H1 (cell line): ENCODE results near the gene PRX. TPM values are rescaled to one million over a fixed set of nuclear protein-coding genes. Genes with fewer than 3 reads are reported as not detected.

ENCODE experiments used
- CTCF ChIA-PET: fragments of 300-600 bp; sonication (Branson Sonifier 250); formaldehyde crosslinking; loops from one replicate; lab custom pipeline; 2021; ENCODE audit not compliant: partially characterized antibody; lab: Charles Lee
- POLR2A ChIA-PET: fragments of 300-600 bp; sonication (Branson Sonifier 250); formaldehyde crosslinking; loops from one replicate; lab custom pipeline; 2021; ENCODE audit warnings: inconsistent platforms; ENCODE audit not compliant: partially characterized antibody; lab: Charles Lee
- DNase-seq, 2 experiments: peaks; one replicate each; pipeline versions ENCODE4 v3.0.0 to v3.0.0-alpha.2; 2010 to 2022; ENCODE audit warnings: low spot score in 2 of 2, low read depth in 1 of 2, mixed read lengths in 1 of 2
- FAIRE-seq: peaks from 2 replicates; lab custom pipeline; 2011; peaks lifted over from hg19 to GRCh38; lab: Jason Lieb, UNC
- H2AFZ ChIP-seq: 2 replicates; pipeline ENCODE4 v1.8.1; 2012; ENCODE audit warnings: low read length, inconsistent platforms
- H2AK5ac ChIP-seq: 2 replicates; pipeline ENCODE4 v1.6.1; 2013; ENCODE audit warnings: low read depth, low read length
- H2BK120ac ChIP-seq: replicated peaks from 2 replicates; pipeline ENCODE3; 2013; ENCODE audit warnings: low read depth, low read length, inconsistent platforms
- H2BK12ac ChIP-seq: 2 replicates; pipeline ENCODE4 v1.6.1; 2013; ENCODE audit warnings: low read depth, low read length
- H2BK15ac ChIP-seq: 2 replicates; pipeline ENCODE4 v1.6.1; 2013; ENCODE audit warnings: low read length
- H2BK20ac ChIP-seq: 2 replicates; pipeline ENCODE4 v1.6.1; 2013; ENCODE audit warnings: low read length
- H2BK5ac ChIP-seq: 2 replicates; pipeline ENCODE4 v1.6.1; 2013; ENCODE audit warnings: low read depth, low read length
- H3K14ac ChIP-seq: 2 replicates; pipeline ENCODE4 v1.6.1; 2013; ENCODE audit warnings: inconsistent platforms; ENCODE audit not compliant: insufficient read length
- H3K18ac ChIP-seq: 2 replicates; pipeline ENCODE4 v1.6.1; 2013; ENCODE audit warnings: low read length; ENCODE audit errors: extremely low read depth
- H3K23ac ChIP-seq: 2 replicates; pipeline ENCODE4 v1.6.1; 2013; ENCODE audit warnings: inconsistent platforms; ENCODE audit not compliant: insufficient read length
- H3K23me2 ChIP-seq: 2 replicates; pipeline ENCODE4 v1.6.1; 2013; ENCODE audit warnings: low read depth, low read length
- H3K27ac ChIP-seq: 2 replicates; pipeline ENCODE4 v1.6.1; 2011; ENCODE audit warnings: low read depth, low read length, inconsistent platforms
- H3K27me3 ChIP-seq, 4 experiments: replicated peaks in 1 of 4; 1 replicate in 1 of 4; 2 replicates in 3 of 4; pipeline versions ENCODE4 v1.6.1 to v1.8.1; 2011 to 2013; ENCODE audit warnings: low read length in 3 of 4, mild to moderate bottlenecking in 3 of 4, inconsistent platforms in 2 of 4, mixed read lengths in 2 of 4, moderate library complexity in 1 of 4; ENCODE audit not compliant: control insufficient read depth in 3 of 4, insufficient read depth in 3 of 4; ENCODE audit errors: extremely low read depth in 1 of 4
- H3K36me3 ChIP-seq, 4 experiments: 2 replicates each; pipeline versions ENCODE4 v1.6.1 to v1.8.1; 2011 to 2013; ENCODE audit warnings: mild to moderate bottlenecking in 4 of 4, low read length in 3 of 4, moderate library complexity in 2 of 4, control low read depth in 1 of 4, inconsistent platforms in 1 of 4; ENCODE audit not compliant: insufficient read depth in 4 of 4, control insufficient read depth in 2 of 4
- H3K4ac ChIP-seq: replicated peaks from 2 replicates; pipeline ENCODE3; 2013; ENCODE audit warnings: low read length, low read depth, mixed read lengths, inconsistent platforms; ENCODE audit not compliant: insufficient read length
- H3K4me1 ChIP-seq, 4 experiments: replicated peaks in 1 of 4; 1 replicate in 1 of 4; 2 replicates in 3 of 4; pipeline versions ENCODE4 v1.6.1 to v1.8.1; 2011 to 2013; ENCODE audit warnings: low read length in 3 of 4, inconsistent platforms in 2 of 4, mixed read lengths in 1 of 4; ENCODE audit not compliant: insufficient read depth in 4 of 4, control insufficient read depth in 3 of 4
- H3K4me2 ChIP-seq, 2 experiments: 2 replicates each; pipeline versions ENCODE4 v1.6.1 to v1.8.1; 2011 to 2013; ENCODE audit warnings: low read depth in 2 of 2, low read length in 2 of 2, control low read depth in 1 of 2, inconsistent platforms in 1 of 2, mild to moderate bottlenecking in 1 of 2; ENCODE audit not compliant: insufficient read depth in 1 of 2
- H3K4me3 ChIP-seq, 4 experiments: fragments of 200-600, 300-600 bp in 1 of 4; sonication (generic), shearing (Covaris generic), sonication (Bioruptor Twin) in 1 of 4; 2 replicates each; pipeline versions ENCODE4 v1.5.1 to v1.8.1; 2011 to 2016; ENCODE audit warnings: low read length in 4 of 4, low read depth in 3 of 4, control low read depth in 2 of 4, inconsistent platforms in 2 of 4, mild to moderate bottlenecking in 2 of 4, mixed read lengths in 1 of 4, moderate library complexity in 1 of 4; ENCODE audit not compliant: insufficient read depth in 2 of 4; ENCODE audit errors: extremely low read depth in 1 of 4
- H3K56ac ChIP-seq: replicated peaks from 2 replicates; pipeline ENCODE3; 2013; ENCODE audit warnings: low read depth, mild to moderate bottlenecking, mixed read lengths, low read length, inconsistent platforms; ENCODE audit not compliant: insufficient read length
- H3K79me1 ChIP-seq: 2 replicates; pipeline ENCODE4 v1.6.1; 2013; ENCODE audit warnings: low read depth, low read length, control low read depth
- H3K79me2 ChIP-seq, 2 experiments: 2 replicates each; pipeline versions ENCODE4 v1.6.1 to v1.8.1; 2012 to 2013; ENCODE audit warnings: low read length in 2 of 2, mild to moderate bottlenecking in 2 of 2, inconsistent platforms in 1 of 2; ENCODE audit not compliant: insufficient read depth in 2 of 2, control insufficient read depth in 1 of 2
- H3K9ac ChIP-seq, 4 experiments: replicated peaks in 1 of 4; 1 replicate in 1 of 4; 2 replicates in 3 of 4; pipeline versions ENCODE4 v1.6.1 to v1.8.1; 2011 to 2013; ENCODE audit warnings: low read depth in 3 of 4, low read length in 3 of 4, control low read depth in 2 of 4, mild to moderate bottlenecking in 2 of 4, moderate library complexity in 2 of 4, inconsistent platforms in 1 of 4; ENCODE audit errors: extremely low read depth in 1 of 4
- H3K9me3 ChIP-seq, 2 experiments: 2 replicates each; pipeline versions ENCODE4 v1.6.1 to v1.8.1; 2012 to 2013; ENCODE audit warnings: mild to moderate bottlenecking in 2 of 2, moderate library complexity in 2 of 2, control low read depth in 1 of 2, inconsistent platforms in 1 of 2, low read depth in 1 of 2, low read length in 1 of 2, mixed read lengths in 1 of 2; ENCODE audit not compliant: insufficient read depth in 2 of 2
- H4K20me1 ChIP-seq, 2 experiments: replicated peaks in 1 of 2; 2 replicates each; pipeline versions ENCODE3 to v1.8.1; 2011 to 2013; ENCODE audit warnings: inconsistent platforms in 2 of 2, low read length in 2 of 2, mild to moderate bottlenecking in 1 of 2; ENCODE audit not compliant: insufficient read depth in 2 of 2, control insufficient read depth in 1 of 2
- H4K5ac ChIP-seq: 2 replicates; pipeline ENCODE4 v1.6.1; 2013; ENCODE audit warnings: low read length, low read depth, mixed read lengths, inconsistent platforms; ENCODE audit not compliant: insufficient read length
- H4K8ac ChIP-seq: 2 replicates; pipeline ENCODE4 v1.8.0; 2013; ENCODE audit warnings: mild to moderate bottlenecking, moderate library complexity, low read length, inconsistent platforms; ENCODE audit not compliant: insufficient read depth; ENCODE audit errors: extremely low read depth
- H4K91ac ChIP-seq: replicated peaks from 2 replicates; pipeline ENCODE3; 2013; ENCODE audit warnings: low read length, mixed read lengths, inconsistent platforms; ENCODE audit not compliant: insufficient read length
- CHD1 ChIP-seq: IDR thresholded peaks from 2 replicates; pipeline ENCODE4 v1.6.1; 2012; ENCODE audit warnings: low read depth, low read length, improper control_type of control experiment
- CHD2 ChIP-seq: IDR thresholded peaks from 2 replicates; pipeline ENCODE4 v1.6.1; 2012; ENCODE audit warnings: low read length, improper control_type of control experiment
- EZH2 ChIP-seq: fragments of 200-600 bp; sonication (generic); IDR thresholded peaks from 2 replicates; pipeline ENCODE4 v1.7.1; 2012; ENCODE audit warnings: low read depth, mild to moderate bottlenecking, moderate library complexity, low read length, inconsistent platforms; ENCODE audit not compliant: severe bottlenecking
- HDAC2 ChIP-seq, 2 experiments: fragments of 300-600 bp in 1 of 2; sonication (generic) in 1 of 2; IDR thresholded peaks; 2 replicates each; pipeline ENCODE4 v1.6.1; 2011 to 2012; ENCODE audit warnings: low read depth in 2 of 2, low read length in 2 of 2, mild to moderate bottlenecking in 2 of 2, moderate library complexity in 2 of 2, borderline replicate concordance in 1 of 2, inconsistent platforms in 1 of 2
- HDAC6 ChIP-seq: IDR thresholded peaks from one replicate; pipeline ENCODE4 v1.7.1; 2012; ENCODE audit warnings: low read depth, mild to moderate bottlenecking, inconsistent platforms, low read length, moderate library complexity
- PHF8 ChIP-seq: fragments of 200-600 bp; sonication (generic); conservative IDR thresholded peaks from 2 replicates; pipeline ENCODE4 v1.7.1; 2012; ENCODE audit warnings: low read depth, mild to moderate bottlenecking, inconsistent platforms, low read length, moderate library complexity
- POLR2AphosphoS5 ChIP-seq: IDR thresholded peaks from 2 replicates; pipeline ENCODE4 v1.6.1; 2011; ENCODE audit warnings: low read depth, low read length
- TBP ChIP-seq: IDR thresholded peaks from 2 replicates; pipeline ENCODE4 v1.6.1; 2011; ENCODE audit warnings: low read depth, low read length, improper control_type of control experiment
- WGBS, 2 experiments: shearing (Covaris generic) in 1 of 2; methylation state at CpG; one replicate each; pipeline versions ENCODE4 v1.1.6 to v1.1.7; 2013 to 2015; ENCODE audit warnings: low lambda C conversion rate in 2 of 2, mixed read lengths in 2 of 2, inconsistent platforms in 1 of 2, low coverage in 1 of 2, missing lambda C conversion rate in 1 of 2; ENCODE audit not compliant: insufficient replicate concordance in 2 of 2, insufficient coverage in 1 of 2, insufficient read length in 1 of 2; ENCODE audit errors: extremely low coverage in 1 of 2, missing lambda C conversion rate in 1 of 2; 5-methylcytosine and 5-hydroxymethylcytosine counted together
- polyA plus RNA-seq, 7 experiments: library from polyadenylated mRNA; depleted of rRNA in 3 of 7; stranded (reverse) in 5 of 7; unstranded in 2 of 7; fragments of >200 nt in 5 of 7; fragments of 200-250 nt in 2 of 7; gene quantifications; 1 replicate in 5 of 7; 2 replicates in 1 of 7; 4 replicates in 1 of 7; pipeline versions ENCODE4 v1.2.1 to v1.2.3, GENCODE V29; 2011 to 2013; ENCODE audit warnings: missing spikeins in 2 of 7, mixed read lengths in 2 of 7
- total RNA-seq: library from RNA; stranded (reverse); fragmentation: NEBNext Ultra II Directional; extraction: Animal tissue kit (Norgen Biotek cat#: 25700); gene quantifications from 2 replicates; pipeline ENCODE4 v1.2.1, GENCODE V29; 2021
- TF ChIP-seq, protein P1 (sequence below): IDR thresholded peaks from 2 replicates; pipeline ENCODE4 v1.6.1; 2011; ENCODE audit warnings: low read depth, mild to moderate bottlenecking, low read length; ENCODE audit not compliant: insufficient read depth
- TF ChIP-seq, protein P2 (sequence below): IDR thresholded peaks from 2 replicates; pipeline ENCODE4 v1.6.1; 2012; ENCODE audit warnings: inconsistent platforms

Gene PRX
- total and polyA plus RNA-seq, 2 of the 8 experiments (the other 6 are each of a cell fraction or from before 2014, with no cell fraction given) = 2.8 to 5.8 TPM

DNA sequence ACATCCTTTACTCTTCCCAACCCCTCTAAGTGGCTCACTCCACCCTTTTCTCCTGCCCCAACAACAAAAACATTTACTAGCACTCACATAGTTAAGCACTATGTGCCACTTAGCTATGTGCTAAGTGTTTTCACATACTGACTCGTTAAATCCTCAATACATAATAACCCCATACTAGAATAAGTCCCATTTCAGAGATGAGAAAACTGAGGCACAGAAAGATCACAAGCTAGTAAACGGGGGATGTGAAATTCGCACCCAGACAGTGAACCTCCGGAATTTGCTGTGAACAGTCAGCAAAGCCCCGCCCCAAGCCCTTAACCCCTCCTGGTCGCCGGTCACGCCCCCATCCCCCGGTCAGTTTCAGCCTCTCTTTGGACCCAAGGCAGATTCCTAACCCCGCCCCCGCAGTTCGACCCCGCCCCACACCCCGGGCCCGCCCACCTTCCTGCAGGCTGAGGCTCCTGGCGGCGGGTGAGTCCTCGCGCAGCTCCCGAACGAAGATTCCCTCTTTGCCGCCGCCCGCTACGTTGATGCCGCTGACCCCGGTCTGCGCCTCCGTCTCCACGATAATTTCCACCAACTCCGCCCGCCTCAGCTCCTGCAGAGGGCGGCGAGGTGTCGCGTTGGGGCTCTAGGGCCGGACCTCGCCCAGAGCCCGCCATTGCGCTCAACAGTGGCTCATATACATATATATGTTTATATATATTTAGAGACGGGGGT, 9.8 kb downstream of the PRX start:
- peaks cover 0 to under 1% (median under 1%) of the 10 kb centered on the region in 4 experiments; a peak in 4 of 7 replicates for H3K27me3 ChIP-seq
- no peak overlapping the region for H3K9ac ChIP-seq
- no peak overlapping the region for H3K27ac ChIP-seq
- peak; percentile 84 to 100 for DNase-seq
- peaks cover 9% of the 10 kb centered on the region; the same call in 1 of the 2 replicates for H3K23me2 ChIP-seq
- WGBS, 2 experiments = 5% methylated on average over 19 of the region's 41 CpGs; no CpG with 5 or more reads in 1 of the 2 experiments
- peak overlapping the region; percentile 54 for H3K56ac ChIP-seq
- H3K79me2 ChIP-seq = no peaks in the 10 kb centered on the region
- H3K14ac ChIP-seq = no peak overlapping the region
- H2BK120ac ChIP-seq = no peak overlapping the region
- H2AFZ ChIP-seq = no peak overlapping the region
- no peak overlapping the region for H2BK15ac ChIP-seq
- ChIA-PET POLR2A (interaction anchor here (0.6 to 2.2 kb wide), 15 partner anchors 9 to 976 kb away, joined by 3 to 16 read pairs (median 4); partner anchors contain the start of genes PRX, SERTAD1 and SERTAD3), CTCF (interaction anchor here (0.5 to 2.6 kb wide), 11 partner anchors 10 to 145 kb away, joined by 3 to 15 read pairs (median 3); no protein-coding TSS in a partner anchor)
- no peaks in the 10 kb centered on the region for H3K9me3 ChIP-seq
- no peak overlapping the region for H2AK5ac ChIP-seq
- H2BK20ac ChIP-seq = no peak overlapping the region
- H3K4ac ChIP-seq = no peak overlapping the region
- H3K79me1 ChIP-seq = no peaks in the 10 kb centered on the region
- H4K20me1 ChIP-seq = no peaks in the 10 kb centered on the region
- no peak overlapping the region for H4K5ac ChIP-seq
- peaks cover 0 to 7% (median 3%) of the 10 kb centered on the region in 4 experiments; a peak in 5 of 7 replicates for H3K4me1 ChIP-seq
- no peaks in the 10 kb centered on the region for H3K36me3 ChIP-seq
- no peak overlapping the region for H2BK5ac ChIP-seq
- H3K23ac ChIP-seq = no peak overlapping the region
- H3K18ac ChIP-seq = peak overlapping the region; percentile 71
- peak; percentile 13 for FAIRE-seq
- peak overlapping the region; percentile 75; the same call in 1 of the 2 replicates for H4K8ac ChIP-seq
- peak overlapping the region; percentile 72 to 87 for H3K4me2 ChIP-seq
- peak overlapping the region; percentile 48 to 77 (median 64) for H3K4me3 ChIP-seq
- H4K91ac ChIP-seq = no peak overlapping the region
- 0 out of 2 replicates have a peak overlapping the region, but pooled peaks have one; percentile 39 for H2BK12ac ChIP-seq
- TF ChIP-seq HDAC6 = no peak
- TF ChIP-seq HDAC2 (IDR thresholded peaks at IDR 0.05; ENCODE audit: borderline replicate concordance in 1 of 2, low read depth in 2 of 2, low read length in 2 of 2) = peak in 1 of 2 experiments; percentile 93; a peak in 1 of 4 replicates
- TF ChIP-seq PHF8 = 0 out of 2 replicates have a peak, but pooled peaks have one; percentile 25
- TF ChIP-seq CHD1 = no peak
- TF ChIP-seq, protein P1, sequence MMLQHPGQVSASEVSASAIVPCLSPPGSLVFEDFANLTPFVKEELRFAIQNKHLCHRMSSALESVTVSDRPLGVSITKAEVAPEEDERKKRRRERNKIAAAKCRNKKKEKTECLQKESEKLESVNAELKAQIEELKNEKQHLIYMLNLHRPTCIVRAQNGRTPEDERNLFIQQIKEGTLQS = no peak
- TF ChIP-seq EZH2 = no peak
- no peak for TF ChIP-seq CHD2
- TF ChIP-seq TBP = no peak
- TF ChIP-seq, protein P2, sequence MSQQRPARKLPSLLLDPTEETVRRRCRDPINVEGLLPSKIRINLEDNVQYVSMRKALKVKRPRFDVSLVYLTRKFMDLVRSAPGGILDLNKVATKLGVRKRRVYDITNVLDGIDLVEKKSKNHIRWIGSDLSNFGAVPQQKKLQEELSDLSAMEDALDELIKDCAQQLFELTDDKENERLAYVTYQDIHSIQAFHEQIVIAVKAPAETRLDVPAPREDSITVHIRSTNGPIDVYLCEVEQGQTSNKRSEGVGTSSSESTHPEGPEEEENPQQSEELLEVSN = peak; percentile 51; the same call in 1 of the 2 replicates
- no peak; the same call in none of the 2 replicates for TF ChIP-seq POLR2AphosphoS5
